Non-pigmented ciliary epithelial cell (primary cell): Measurements from ENCODE around the gene UBAP1L.
"Not testable (repeated sequence)": the region's sequence is repeated elsewhere in the genome, so short reads cannot be mapped to it uniquely, and the experiment has no call there.

Experiments used
- DNase-seq: peaks from one replicate; pipeline ENCODE4 v3.0.0-alpha.2; 2010; ENCODE audit warnings: low read depth

UBAP1L gene

DNA sequence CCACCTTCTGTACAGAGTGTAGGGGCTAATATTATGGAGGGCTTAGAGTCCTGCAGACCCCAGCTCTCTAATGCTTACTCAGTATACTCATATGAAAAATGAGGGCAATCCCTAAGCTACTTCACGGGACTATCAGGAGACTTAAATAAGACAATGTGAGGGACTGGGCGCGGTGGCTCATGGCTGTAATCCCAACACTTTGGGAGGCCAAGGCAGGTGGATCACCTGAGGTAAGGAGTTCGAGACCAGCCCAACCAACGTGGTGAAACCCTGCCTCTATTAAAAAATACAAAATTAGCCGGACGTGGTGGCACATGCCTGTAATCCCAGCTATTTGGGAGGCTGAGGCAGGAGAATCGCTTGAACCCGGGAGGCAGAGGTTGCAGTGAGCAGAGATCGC is 15.2 kb downstream of the UBAP1L start:
- DNase-seq: not testable (repeated sequence)

DNA sequence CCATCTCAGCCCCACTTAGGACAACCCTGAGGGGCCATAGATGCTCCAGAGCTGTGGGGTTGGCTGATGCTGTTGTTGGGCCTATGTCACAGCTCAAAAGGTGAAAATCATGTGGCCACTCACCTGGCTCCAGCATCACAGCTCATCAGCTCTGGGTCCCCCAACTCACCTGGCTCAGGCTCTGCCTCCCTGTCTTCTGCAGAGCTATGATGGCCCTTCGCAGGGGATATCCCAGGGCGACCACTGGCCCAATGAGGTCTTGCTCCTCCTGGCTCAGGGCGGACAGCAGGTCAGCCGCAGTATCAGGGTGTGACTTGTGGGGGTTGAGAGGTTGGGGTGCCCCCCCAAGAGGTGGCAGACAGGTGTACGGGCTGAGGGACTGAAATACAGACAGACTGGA is 15.7 kb downstream of the UBAP1L start:
- DNase-seq: no peak

DNA sequence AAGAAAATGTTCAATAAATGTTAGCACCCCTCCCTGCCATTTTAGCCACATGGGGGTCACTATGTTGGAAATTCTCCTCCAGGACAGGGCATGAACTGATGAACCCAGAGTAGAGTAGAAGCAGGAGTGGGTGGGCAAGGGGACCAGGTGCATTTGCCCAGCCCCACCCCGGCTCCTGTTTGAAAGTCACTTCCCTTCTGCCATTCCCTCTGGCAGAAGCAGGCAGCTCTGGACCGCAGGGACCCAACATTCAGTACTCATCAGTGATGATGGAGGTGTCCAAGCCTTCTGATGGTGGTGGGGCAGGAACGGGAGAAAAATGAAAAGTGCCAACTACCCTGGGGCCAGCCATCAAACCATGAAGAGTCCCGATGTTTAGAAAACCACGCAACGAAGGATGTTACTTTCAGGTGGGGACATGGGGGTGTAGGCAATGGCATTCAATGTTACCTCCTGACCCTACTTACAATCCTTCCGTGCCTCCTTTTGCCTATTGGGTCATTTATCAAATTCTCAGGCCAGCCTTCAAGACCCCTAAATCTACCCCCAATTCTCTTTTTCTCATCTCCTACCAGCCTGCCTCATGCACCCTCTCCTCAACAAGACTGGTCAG is 17.2 kb downstream of the UBAP1L start:
- no peak for DNase-seq

DNA sequence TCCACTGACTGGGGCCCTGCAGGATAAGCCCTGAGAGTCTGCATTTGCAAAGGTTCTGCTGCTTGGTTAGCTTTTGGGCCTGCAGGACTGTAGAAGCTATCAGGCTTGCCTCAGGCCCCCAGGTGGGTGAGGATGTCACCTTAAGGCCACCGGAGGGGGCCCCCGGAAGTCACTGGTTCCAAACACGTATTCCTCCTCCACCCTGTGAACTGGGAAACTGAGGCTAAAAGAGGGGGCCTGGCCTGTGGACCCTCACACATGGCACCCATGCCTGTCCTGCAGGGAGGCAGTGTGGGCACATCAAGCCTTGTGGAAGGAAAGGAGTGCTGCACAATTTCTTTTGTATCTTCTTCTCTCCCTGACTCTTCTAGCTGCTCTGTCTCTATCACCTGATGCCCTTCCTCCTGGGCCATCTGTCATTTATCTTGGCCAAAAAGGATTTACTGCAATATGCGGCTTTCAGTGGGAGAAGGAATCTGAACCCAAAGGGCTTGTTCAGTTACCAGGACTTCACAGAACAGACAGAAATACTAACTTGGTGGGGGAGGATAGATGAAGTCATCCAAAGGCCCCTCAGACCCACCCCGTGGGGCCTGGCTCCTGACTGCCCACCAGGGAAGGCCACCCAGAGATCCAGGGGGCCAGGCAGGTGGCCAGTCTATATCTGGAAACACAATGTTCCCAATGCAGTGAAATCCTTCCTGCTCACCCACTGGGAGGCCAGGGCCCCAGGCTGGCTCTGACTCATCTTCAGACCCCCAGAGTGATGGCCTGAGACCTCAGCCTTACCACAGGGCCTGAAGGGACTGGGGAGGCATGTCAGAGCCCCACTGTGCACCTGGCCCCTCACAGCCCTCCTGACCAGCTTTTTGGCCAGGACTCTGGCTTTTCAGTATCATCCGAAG is 18.3 kb downstream of the UBAP1L start:
- no peak for DNase-seq

DNA sequence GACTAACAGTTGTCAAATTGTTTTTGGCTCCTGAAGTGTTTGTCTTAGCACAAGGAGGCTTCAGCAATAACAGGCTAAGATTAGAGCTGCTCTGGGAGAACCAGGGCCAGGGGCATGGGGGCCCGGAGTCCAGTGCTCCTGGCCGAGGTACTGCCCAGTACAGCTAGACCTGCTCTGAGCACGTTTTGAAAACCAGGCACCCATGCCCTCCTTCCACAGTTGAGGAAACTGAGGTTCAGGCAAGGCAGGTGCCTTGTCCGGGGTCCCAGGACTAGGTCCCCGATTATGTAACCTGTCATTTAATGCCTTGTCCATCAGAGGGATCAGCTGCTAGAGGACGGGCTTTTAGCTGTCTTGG is 19.3 kb downstream of the UBAP1L start:
- no peak for DNase-seq

DNA sequence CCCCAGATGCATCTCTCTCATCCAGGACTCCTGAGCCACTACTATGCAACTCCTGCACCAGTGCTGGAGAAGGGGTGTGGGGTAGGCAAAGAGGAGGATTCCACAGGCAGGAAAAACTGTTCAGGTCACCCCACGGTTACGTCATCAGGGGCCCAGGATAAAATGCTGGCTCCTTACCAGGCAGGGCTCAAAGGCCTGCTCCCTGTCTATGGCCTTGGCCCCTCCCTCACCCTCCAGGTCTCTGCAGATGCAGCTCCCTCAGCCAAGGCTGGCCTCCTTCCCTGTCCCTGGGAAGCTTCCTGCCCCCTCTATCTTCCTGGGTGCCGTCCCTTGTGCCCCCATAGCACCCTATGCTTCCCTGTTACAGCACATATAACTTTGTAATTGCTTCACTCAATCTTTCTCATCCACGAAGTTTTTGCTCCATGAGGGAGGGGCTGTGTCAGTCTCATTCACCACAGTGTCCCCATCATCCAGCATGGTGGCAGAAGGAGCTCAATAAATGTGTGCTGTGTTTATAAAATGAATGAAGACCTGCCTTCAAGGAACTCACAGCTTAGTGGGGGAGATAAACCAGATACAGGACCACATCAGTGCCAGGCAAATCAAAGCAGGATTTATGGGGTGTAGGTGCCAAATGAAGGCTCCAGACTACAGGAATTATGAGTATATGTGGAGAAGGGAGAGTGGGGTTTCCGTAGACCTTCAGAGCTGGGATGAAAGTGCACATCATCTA is 19.8 kb downstream of the UBAP1L start:
- DNase-seq: no peak

DNA sequence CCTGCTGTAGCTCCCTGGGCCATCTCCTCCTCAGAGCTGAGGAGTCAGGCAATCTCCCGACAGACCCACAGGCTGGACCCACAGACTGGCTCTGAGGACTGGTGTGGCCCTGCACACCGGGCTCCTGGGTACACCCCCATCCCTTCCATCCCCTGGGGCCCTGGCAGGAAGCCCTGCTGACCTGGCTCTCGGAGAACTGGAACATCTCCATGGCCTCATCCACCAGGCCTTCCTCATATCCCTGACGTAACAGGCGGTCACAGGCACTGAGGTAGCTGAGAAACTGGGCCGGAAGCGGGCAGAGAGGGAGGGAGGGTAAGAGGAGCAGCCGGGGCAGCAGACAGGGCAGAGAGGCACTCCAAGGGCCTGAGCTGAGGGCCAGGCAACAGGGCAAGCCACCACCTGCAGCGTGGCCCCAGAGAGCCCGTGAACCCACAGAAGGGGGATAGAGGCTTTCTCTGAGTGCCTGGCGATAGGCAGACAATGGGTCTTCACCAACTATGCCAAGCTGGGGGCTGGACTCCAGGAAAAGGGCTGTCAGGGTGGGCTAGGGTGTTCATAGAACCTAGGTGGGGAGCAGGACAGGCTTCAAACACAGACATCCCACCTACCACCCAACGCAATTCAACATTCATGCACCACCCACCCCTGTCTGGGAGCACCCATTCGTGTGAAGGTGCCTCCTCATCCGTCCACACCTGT is 20.6 kb downstream of the UBAP1L start:
- no peak for DNase-seq

DNA sequence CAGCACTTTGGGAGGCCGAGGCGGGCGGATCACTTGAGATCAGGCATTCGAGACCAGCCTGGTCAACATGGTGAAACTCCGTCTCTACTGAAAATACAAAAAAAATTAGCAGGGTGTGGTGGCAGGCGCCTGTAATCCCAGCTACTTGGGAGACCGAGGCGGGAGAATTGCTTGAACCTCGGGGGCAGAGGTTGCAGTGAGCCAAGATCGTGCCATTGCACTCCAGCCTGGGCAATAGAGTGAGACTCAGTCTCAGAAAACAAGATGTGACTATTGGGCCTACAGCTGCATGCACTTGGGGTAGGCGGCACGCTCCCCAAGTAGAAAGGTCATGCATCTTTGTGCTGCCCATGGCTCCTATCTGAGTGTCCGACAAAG is 21.2 kb downstream of the UBAP1L start:
- DNase-seq: not testable (repeated sequence)

DNA sequence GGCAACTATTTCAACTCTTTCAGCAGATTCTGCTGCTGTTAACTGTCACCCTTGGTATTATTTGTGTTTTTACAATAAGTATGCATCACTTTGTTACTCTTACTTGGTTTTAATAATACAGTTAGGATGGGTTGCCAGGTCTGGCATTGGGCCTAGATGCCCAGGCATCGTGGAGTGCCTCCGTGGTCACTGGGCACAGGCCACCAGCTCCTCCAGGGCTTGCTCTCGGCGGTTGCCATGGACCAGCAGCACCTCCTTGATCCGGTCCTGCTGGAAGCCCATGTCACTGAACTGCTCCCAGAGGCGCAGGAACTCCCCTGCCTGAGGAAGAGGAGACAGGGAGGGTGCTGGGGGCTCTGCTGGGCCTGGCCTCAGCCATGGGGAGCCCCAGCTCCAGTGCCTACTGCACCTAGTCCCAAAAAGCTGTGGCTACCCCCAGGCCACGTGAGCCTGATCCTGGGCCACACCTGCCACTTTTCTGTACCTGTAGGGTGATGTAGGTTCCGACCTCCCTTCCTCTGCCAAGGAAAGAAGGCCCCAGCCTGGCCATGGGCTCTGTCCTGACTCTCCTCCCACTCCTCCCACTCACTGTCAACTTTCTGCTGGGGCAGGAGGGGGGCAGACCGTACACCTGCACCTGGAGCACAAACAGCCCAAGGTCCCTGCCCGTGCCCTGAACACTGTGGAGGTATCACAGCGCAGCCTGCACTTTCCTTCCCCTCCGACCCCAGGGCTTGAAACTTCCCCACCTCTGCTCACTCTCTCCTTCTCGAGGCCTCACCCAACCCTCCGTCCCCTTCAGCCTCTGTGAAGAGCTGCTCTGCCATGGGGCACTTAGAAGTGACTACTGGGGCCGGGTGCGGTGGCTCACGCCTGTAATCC is 21.8 kb downstream of the UBAP1L start:
- DNase-seq: no peak

DNA sequence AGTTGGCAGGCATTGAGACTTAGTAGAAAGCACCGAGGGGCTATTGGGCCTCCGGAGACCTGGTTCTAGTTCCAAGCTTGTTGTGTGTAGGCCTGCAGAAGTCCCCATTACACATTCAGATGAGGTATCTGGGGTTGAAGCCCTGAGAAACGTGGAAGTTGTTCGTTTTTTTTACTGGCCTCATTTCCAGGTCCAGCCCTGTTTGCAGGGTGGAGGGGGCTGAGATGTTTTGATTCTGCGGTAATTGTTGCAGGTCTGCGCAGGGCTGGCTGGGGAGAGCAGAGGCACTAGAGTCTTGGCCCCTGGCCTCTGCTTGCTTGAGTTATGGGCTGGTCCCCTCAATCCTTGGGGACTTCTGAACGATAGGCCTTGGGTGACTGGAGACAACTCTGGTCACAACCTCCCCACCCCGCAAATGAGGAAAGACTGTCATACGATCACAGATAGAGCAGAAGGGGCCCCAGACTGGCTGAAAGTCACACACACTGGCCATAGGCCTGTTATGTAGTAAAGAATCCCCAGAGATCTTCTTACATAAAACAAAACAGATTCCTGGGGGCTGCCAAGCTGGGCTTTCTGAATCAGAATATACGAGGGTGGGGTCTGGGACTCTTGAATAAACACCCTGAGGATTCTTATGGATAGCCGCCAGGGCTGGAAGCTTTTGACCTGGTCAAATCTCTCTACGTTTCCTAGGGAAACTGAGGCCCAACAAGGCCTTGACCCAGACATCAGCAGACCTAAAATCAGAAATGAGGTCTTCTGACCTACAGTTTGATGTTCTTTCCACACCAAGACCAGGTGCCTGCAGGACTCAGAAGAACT is 22.8 kb downstream of the UBAP1L start:
- no peak for DNase-seq

DNA sequence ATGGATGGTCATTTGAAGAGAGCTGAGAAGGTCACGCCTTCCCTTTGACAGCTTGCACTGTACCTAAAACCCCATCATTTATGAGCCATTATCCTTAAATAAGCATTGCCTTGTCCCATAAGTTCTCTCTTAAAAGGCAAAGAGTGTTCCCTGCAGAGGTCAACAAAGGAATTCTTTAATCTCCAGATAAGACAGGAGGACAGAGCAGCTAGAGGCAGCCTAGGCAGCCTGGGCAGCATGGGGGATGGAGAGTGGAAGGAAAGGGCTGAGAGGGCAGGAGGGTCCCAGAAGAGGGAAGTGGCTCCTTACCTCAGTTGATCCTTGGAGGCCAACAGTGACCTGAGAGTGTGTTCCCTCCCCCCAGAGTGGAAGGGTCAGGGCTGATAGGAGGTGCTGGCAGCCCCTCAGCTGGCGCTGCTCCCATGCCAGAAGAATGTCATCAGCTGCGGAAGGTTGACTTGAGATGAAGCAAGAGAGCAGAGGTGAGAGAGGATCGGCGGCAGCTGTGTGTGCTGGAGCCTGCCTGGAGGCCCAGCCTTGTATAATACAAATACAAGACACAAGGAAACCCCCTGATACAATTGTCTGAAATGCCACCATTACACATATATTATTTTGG is 25.7 kb downstream of the UBAP1L start:
- no peak for DNase-seq

DNA sequence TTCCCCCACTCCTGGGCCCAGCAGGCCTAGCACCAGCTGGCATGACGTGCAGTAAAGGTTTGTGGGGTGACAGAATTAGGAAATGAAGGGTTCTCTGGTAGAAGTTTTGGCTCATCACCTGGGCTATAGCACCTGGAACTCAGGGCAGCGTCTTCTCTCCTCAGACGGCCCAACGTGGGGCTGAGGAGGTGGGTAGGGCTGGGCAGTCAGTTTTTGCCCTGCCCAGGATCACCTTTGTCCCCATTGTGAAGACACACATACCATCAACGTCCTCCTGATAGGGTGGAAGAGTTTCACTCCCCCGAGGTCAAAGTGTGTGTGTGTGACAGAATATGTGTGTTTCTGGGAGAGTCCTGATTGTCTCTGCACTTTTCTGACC is 26.4 kb downstream of the UBAP1L start:
- DNase-seq: no peak

DNA sequence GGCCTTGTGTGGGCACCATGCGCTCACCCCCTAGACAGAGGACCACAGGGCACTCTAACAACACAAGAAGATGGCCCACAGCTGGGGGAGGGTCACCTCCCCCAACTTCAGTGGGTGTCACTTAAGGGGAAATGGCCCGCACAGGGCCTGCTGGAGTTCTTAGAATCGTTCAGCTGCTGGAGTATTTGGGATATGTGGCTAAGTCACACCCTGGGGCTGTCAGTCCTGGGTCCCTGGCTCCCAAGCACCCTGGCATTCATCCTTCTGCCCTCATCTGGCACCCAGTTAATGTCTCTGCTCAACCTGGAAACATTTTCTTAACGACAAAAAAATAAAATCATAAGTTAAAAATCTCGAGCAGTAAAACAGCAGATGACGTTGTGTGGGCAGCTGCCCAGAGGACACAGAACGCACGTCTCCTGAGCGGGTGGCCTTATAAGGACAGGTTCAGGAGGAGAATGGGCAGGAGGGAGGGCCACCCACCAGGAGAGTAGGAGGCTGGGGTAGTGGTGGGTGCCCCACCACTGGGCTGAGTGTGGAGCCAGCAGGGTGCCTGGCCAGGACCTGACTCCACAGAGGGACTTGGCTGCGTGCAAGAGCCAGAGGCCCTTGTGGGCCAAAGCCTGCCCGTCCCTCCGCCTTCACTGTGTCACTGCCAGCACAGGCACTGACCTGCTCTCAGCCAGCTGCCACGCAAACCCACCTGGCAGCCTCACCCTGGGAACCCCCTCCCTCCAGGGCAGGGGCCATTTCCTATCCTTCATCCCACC is 26.9 kb downstream of the UBAP1L start:
- no peak for DNase-seq

DNA sequence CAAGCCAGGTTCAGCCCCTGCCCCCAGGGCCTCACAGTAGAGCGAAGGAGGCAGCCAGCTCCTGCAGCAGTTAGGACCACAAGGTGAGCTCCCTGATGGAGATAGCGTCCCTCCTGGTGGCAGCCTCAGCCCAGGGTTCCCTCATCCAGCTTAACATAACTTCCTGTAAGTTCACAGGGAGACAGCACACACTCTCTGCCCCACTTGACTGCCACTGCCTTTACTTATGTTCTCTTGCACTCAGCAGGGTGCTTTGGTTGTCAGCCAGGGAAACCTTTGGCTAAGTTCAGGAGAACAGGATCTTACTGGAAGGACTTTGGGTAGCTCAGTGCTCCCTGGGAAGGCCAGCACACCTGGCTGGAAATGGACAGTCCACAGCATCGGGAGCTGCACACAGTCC is 27.6 kb downstream of the UBAP1L start:
- no peak for DNase-seq

DNA sequence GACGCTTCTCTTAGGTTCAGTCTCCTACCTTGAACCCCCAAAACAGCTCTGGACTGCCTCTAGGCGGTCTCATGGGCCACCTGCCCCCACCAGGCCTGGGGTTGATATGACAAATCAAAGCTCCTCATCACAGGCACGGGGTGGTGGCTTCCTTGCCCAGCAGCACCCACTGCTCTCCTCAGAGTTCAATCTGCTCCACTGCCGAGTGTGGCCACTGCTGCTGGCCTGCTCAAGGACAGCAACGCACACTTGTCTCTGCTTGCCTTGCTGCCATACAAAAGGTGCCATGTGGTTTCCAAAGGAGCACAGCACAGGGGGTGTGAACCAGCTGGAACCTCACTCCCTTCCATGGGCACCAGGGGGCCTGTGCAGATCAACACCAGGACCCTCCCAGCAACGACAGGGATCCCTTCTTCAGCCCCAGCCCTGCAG is 28.3 kb downstream of the UBAP1L start:
- DNase-seq: no peak

DNA sequence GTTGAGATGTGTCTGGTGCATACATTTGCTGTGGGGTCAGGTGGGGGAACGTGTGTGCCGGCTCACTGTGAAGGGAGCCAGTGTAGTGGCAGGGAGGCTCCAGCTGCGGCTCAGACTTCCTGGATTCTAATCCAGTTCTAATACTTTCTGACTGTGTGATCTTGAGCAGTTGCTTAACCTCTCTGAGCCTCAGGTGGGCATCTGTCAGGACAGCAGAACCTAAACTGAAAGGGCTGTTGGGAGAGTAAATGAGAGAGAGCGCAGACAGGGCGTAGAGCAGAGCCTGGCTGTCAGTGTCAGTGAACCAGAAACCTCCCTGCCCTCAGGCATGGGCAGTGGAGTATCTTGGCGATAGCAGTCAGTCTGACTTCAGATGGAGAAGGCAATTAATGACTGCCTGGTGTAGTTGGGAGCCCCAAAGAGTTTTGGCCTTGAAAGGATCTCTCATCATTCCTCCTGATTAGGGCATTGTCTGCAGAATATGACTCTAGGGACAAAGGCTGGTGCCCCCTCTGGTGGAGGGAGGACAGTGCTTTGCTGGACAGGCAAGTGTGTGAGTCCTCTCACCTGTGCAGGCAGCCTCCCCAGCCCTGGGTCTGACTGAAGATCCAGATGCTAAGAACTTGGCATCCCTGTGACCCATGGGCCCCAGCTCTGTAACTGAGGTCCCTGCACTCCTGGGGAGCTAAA is 28.9 kb downstream of the UBAP1L start:
- DNase-seq: no peak

DNA sequence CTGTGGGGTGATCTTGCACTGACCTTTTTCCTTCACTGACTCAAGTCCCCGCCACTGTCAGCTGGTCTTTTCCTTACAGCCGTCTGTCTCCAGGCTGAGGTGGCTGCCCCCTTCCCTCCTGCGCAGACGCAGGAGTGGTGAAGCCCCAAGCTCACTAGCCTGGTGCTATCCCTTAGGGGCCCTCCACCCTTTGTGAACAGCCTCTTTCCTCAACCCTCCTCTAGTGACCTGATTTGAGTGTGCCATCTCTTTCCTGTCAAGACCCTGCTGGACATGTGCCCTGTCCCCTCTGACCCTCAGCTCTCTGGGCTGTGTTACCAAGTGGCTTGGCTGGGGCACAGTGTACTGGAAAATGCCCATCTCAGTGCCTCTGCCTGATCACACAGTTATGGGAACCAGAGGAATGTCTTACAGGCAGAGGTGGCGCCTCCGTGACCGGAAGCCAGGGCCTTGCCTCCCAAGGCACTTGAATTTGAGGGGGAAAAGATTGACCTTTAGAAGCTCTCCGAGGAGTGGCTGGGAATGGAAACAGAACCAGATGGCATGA is 29.7 kb downstream of the UBAP1L start:
- DNase-seq: no peak

DNA sequence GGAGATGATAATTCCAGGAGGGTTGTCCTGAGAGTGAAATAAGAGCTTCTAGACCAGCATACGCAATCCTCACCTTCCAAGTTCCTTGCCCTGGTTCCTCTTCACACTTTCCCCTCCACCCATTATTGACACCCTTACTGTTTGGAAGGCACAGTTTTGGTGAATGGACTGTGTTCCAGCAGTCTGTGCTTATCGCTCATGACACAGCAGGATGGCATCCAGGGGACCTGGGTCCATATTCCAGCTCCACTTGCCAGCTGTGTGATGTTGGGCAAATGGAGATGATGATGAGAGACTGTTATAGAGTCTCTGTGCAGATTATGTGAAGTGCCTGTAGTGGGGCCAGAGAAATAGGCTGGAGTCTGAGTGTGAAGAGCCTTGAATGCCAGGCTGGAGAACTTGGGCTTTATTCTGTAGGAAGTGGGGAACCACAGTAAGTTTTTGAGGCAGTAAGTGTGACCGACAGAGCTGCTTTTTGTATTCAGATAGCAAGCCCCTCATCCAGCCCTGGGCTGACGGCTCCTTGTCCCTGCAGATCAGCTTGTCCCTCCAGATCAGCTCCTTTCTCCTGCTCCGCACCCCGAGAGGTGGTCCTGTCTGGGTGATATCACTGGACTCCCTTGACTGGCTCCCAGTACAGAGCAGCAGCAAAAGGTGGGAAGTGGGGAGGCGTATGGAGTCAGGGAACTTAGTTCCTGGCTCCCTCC is 30.3 kb downstream of the UBAP1L start:
- DNase-seq: no peak
